ENCODE results near the gene ANKS1B. TPM values are rescaled to one million over a fixed set of nuclear protein-coding genes. Genes with fewer than 3 reads are reported as not detected.

Gene ANKS1B
- total and polyA plus RNA-seq, 10 of the 15 experiments (the other 5 are each of a cell fraction or from before 2014, with no cell fraction given) = 0.16 to 1.3 (median 0.82) TPM; not detected in 7

DNA sequence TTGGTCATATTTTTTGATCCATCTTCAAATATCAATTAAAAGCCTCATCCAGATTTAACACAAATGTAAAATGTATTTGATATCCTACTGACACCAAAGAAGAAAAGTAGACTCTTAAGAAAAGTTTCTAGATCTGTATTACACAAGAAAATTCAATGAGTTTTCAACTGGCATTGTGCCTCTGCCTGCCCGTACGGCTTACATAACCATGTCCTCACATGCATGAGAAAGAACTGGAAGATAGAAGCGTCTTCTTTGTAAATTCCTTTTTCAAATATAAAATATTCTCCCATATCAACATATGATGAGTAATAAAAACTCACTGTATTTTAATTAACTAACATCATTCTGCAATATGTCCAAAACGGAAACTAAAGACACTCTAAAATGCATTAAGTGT lies 7.2 kb downstream of the ANKS1B start:
- Histone ChIP-seq H3K27ac (ENCODE audit: control insufficient read depth, insufficient read depth) (no peak overlapping the region), H3K9ac (ENCODE audit: control insufficient read depth, insufficient read depth, low read length) (no peak overlapping the region), H3K9me3 (replicated peaks; ENCODE audit: control insufficient read depth, insufficient read depth, low read length) (no peaks in the 10 kb centered on the region), H3K36me3 (ENCODE audit: control insufficient read depth in 2 of 2, insufficient read depth in 2 of 2, low read length in 1 of 2) (no peaks in the 10 kb centered on the region), H3K27me3 (replicated peaks in 1 of 2; ENCODE audit: control insufficient read depth in 2 of 2, insufficient read depth in 2 of 2, low read length in 1 of 2) (no peaks in the 10 kb centered on the region), H3K4me2 (ENCODE audit: control insufficient read depth, insufficient read depth) (no peak overlapping the region), H2AFZ (ENCODE audit: control insufficient read depth, low read depth, low read length) (no peak overlapping the region), H4K20me1 (ENCODE audit: control insufficient read depth, insufficient read depth) (no peaks in the 10 kb centered on the region), H3K4me3 (no peak overlapping the region), H3K79me2 (ENCODE audit: control insufficient read depth, insufficient read depth, low read length) (no peaks in the 10 kb centered on the region), H3K4me1 (ENCODE audit: control insufficient read depth, insufficient read depth, low read length) (no peaks in the 10 kb centered on the region)
- CTCF ChIA-PET = no interaction called here
- no peak for ATAC-seq
- in situ Hi-C loops (cut with MboI) = no loop called here
- POLR2A ChIA-PET = no interaction called here
- DNase-seq (ENCODE audit: low read depth, low spot score) = no peak
- TF ChIP-seq BMI1 (IDR thresholded peaks at IDR 0.05; ENCODE audit: borderline replicate concordance) = no peak
- no peak for TF ChIP-seq PAX5 (IDR thresholded peaks at IDR 0.05; ENCODE audit: borderline replicate concordance, low read depth, low read length)
- no peak for TF ChIP-seq FOXK2 (IDR thresholded peaks at IDR 0.05)
- no TSS peak for BruUV-seq (replicated peaks)
- FAIRE-seq = no peak
- SMC1A ChIA-PET (ENCODE audit: uncharacterized antibody, unreplicated experiment) = no interaction called here
- WGBS (ENCODE audit: insufficient coverage, insufficient replicate concordance, low lambda C conversion rate, missing lambda C conversion rate) = 36% methylated on average over 4 of the region's 4 CpGs
- intact Hi-C loops (cut with micrococcal nuclease; ENCODE audit: unreplicated experiment) = no loop called here
- RAD21 ChIA-PET (ENCODE audit: unreplicated experiment) = no interaction called here

DNA sequence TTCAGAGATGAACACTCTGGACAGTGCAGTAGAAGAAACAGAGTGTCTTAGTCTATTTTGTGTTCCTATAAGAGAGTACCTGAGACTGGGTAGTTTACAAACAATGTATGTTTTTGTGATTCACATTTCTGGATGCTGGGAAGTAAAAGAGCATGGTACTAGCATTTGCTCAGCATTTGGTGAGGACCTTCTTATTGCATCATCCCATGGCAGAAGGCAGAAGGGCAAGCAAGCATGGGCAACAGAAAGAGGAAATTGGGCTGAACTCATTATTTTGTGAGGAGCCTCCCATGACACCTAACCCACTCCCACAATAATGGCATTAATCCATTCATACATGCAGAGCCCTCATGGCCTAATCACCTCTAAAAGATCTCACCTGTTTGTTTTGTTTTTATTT lies 8.0 kb downstream of the ANKS1B start:
- H3K9me3 ChIP-seq (replicated peaks; ENCODE audit: control insufficient read depth, insufficient read depth, low read length) = no peaks in the 10 kb centered on the region
- in situ Hi-C loops (cut with MboI) = no loop called here
- no peak for TF ChIP-seq POU2F2 (IDR thresholded peaks at IDR 0.05; ENCODE audit: borderline replicate concordance, low read depth, low read length)
- TF ChIP-seq HDAC2 (IDR thresholded peaks at IDR 0.05) = no peak
- no peak for TF ChIP-seq CREM (IDR thresholded peaks at IDR 0.05; ENCODE audit: low read depth)
- no peak for TF ChIP-seq YBX1 (IDR thresholded peaks at IDR 0.05)
- TF ChIP-seq KAT2A (conservative IDR thresholded peaks at IDR 0.05; ENCODE audit: control insufficient read depth, low read depth, low read length) = no peak
- no peak for TF ChIP-seq JUND (IDR thresholded peaks at IDR 0.05; ENCODE audit: low read depth, low read length)
- TF ChIP-seq, protein P1, sequence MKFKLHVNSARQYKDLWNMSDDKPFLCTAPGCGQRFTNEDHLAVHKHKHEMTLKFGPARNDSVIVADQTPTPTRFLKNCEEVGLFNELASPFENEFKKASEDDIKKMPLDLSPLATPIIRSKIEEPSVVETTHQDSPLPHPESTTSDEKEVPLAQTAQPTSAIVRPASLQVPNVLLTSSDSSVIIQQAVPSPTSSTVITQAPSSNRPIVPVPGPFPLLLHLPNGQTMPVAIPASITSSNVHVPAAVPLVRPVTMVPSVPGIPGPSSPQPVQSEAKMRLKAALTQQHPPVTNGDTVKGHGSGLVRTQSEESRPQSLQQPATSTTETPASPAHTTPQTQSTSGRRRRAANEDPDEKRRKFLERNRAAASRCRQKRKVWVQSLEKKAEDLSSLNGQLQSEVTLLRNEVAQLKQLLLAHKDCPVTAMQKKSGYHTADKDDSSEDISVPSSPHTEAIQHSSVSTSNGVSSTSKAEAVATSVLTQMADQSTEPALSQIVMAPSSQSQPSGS (IDR thresholded peaks at IDR 0.05; ENCODE audit: low read length) = no peak
- CTCF ChIA-PET = no interaction called here
- no peaks in the 10 kb centered on the region for H3K4me1 ChIP-seq (ENCODE audit: control insufficient read depth, insufficient read depth, low read length)
- H3K4me2 ChIP-seq (ENCODE audit: control insufficient read depth, insufficient read depth) = no peak overlapping the region
- H3K36me3 ChIP-seq (ENCODE audit: control insufficient read depth in 2 of 2, insufficient read depth in 2 of 2, low read length in 1 of 2) = no peaks in the 10 kb centered on the region
- ATAC-seq = no peak
- H2AFZ ChIP-seq (ENCODE audit: control insufficient read depth, low read depth, low read length) = no peak overlapping the region
- no peak overlapping the region for H3K27ac ChIP-seq (ENCODE audit: control insufficient read depth, insufficient read depth)
- no peak overlapping the region for H3K9ac ChIP-seq (ENCODE audit: control insufficient read depth, insufficient read depth, low read length)
- no peaks in the 10 kb centered on the region for H3K79me2 ChIP-seq (ENCODE audit: control insufficient read depth, insufficient read depth, low read length)
- SMC1A ChIA-PET (ENCODE audit: uncharacterized antibody, unreplicated experiment) = no interaction called here
- POLR2A ChIA-PET = no interaction called here
- intact Hi-C loops (cut with micrococcal nuclease; ENCODE audit: unreplicated experiment) = no loop called here
- FAIRE-seq = no peak
- no peak for DNase-seq (ENCODE audit: low read depth, low spot score)
- RAD21 ChIA-PET (ENCODE audit: unreplicated experiment) = no interaction called here
- H3K27me3 ChIP-seq (replicated peaks in 1 of 2; ENCODE audit: control insufficient read depth in 2 of 2, insufficient read depth in 2 of 2, low read length in 1 of 2) = no peaks in the 10 kb centered on the region
- BruUV-seq (replicated peaks) = no TSS peak
- H3K4me3 ChIP-seq = no peak overlapping the region
- no peaks in the 10 kb centered on the region for H4K20me1 ChIP-seq (ENCODE audit: control insufficient read depth, insufficient read depth)
